DMS53 (cell line): ENCODE measurements around the gene TBX5.

ENCODE experiments used
- DNase-seq: peaks from one replicate; lab custom pipeline; 2025; lab: John Stamatoyannopoulos, UW

The TBX5 gene

DNA sequence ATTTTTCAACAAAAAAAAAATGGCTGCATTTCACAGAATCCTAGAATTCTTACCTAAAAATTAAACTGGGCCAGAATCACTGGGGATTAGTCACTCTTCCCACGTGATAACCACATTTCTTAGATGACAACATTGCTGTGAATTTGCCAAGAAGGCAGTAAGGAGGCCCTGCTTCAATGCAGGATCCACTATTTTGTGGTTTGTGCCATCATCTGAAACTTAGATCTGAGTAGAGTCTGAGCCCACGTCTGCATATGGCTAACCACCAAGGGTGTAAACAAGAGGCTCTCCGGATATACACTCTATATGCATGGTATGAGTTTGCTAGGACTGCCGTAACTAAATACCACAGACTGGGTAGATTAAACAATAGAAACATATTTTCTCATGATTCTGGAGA is 24.4 kb upstream of the TBX5 start:
- no peak for DNase-seq

- no peak for DNase-seq
Measured at GRCh38 chr12:114425031-114425626, 19.2 kb upstream of the TBX5 start.

DNA sequence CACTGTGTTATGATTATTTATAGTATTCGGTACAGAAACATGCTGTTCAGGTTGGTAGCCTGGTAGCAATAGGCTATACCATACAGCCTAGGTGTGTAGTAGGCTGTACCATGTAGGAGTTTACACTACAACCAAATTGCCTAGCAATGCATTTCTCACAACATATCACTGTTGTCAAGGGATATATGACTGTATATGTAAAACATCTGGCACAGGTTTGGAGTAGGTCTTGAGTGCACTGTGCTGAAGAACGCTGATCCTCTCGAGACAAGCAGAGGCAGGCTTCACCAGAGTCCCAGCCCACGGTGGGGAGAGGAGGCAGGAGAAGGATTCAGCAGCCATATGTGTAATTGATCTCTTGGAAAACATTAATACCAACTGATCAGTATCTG is 15.0 kb upstream of the TBX5 start:
- no peak for DNase-seq

DNA sequence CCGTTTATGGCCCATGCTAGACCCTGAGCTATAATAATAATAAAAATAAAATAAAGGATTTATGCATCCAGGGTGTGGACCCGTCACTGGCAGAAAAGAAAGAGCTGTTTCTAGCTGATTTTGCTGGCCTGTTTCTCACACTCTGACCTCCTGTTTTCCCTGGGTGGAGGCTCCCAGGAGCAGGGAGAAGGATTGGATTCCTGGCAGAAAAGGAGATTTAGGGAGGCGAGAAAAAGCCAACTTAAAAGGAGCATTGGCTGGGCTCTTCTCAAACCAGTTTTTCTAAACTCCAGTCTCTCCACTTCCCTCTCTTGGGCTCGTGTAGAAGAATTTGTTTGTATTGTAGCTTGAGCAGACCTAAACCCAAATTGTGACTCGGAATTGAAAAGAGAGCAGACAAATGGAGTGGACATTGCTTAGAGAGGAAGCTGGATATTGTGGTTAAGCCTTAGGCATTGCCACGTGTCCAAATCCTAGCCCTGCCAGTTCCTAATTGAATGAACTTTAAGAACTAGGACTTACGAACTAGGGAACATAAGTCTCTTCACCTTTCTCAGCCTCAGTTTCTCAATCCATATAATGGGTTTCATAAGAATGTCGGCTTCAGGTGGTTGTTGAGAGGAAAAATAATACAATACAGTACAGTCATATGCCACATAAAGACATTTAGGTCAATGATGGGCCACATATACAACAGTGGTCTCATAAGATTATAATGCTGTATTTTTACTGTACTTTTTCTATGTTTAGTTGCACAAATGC is 14.4 kb upstream of the TBX5 start:
- DNase-seq: no peak

GRCh38 chr12:114416028-114416427 is 10.1 kb upstream of the TBX5 start:
- DNase-seq: no peak

- no peak for DNase-seq
Measured at GRCh38 chr12:114415525-114415868, 9.6 kb upstream of the TBX5 start.

DNA sequence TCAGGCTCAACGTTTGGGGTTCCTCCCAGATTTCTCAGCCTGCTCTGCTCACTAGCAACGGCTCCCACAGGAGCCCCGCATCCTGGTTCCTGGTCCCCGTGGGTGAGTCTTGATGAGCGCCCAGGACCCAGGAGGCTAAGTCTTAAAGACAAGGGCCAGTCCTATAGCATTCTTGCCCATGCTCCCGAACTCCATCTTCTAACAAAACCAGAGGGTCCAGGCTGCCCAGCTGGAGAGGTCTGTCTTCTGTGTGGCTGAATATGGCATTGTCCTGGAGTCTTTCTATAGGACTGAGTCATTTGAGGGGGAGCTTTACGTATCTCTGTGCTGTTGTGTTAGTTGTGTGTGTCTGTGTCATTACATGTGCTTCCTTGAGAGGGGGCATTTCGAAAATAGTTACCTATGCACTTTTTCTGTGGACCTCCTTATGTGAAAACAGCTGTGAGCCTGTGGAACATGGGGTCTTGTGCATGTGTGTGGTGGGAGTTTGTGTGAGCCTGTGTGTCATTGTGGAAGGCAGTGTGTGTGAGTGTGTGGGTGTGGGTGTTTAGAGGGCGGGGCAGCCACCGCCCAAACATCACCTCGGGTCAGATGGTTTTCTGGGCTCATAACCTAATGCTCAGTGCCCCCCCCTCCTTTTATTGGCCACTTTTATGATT is 9.1 kb upstream of the TBX5 start:
- no peak for DNase-seq

DNA sequence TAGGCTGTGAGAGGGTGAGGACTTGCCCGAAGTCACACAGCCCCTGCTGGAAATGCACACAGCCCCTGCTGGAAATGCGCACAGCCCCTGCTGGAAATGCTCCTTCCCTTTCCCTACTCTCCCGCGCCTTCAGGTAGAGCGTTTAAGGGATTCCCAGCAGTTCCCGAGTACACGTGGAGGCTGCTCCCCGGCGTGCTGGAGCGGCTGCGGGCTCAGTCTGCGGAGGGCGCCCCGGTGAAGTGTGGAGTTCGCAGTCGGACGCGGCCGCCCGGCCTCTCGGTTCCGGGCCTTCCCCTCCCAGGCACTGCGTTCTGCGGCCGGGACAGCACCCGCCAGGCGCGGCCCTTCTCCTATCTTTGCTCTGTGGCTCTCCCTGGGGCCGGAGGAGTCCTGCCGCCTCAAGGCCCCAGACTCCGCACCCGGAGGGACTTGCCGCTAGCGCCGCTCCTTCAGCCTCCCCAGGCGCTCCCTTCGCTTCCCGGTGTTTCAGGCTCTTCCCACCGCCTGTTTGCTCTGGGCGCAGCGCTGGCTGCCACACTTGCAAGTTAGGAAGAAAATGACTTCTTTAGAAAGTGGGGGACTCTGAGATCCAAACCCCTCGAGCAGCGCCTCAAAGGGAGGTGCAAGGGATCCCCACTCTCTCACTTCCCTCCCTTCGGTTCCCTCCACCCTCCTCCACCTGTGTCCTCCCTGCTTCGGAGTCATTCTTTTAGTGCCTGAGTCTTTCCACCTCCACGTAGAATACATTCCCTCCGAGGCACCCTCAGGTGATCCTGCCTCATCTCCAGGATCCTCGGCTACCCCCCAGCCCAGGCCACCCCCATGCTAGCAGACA is 8.3 kb upstream of the TBX5 start:
- DNase-seq: no peak

- DNase-seq: no peak
Measured at GRCh38 chr12:114412825-114413749, 7.1 kb upstream of the TBX5 start.

DNA sequence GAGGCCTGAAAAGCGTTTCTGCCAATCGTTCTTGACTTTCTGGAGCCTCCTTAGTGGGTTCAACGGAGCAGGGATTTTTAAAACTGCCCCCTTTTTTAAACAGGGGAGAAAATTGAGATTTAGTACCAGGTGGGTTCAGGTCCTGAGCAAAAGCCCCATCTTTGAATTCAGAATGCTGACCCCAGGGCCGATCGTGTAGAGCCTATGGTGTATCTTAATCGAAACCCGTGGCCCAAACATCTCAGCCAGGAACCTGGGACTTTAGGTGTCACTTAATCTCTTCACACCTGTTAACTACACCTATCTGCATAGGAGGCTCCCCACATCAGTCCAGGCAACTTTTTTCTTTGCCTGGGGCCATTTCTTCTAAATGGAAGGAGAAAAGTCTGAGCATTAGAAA is 6.4 kb upstream of the TBX5 start:
- no peak for DNase-seq

GRCh38 chr12:114411071-114411837 is 5.3 kb upstream of the TBX5 start:
- no peak for DNase-seq

DNA sequence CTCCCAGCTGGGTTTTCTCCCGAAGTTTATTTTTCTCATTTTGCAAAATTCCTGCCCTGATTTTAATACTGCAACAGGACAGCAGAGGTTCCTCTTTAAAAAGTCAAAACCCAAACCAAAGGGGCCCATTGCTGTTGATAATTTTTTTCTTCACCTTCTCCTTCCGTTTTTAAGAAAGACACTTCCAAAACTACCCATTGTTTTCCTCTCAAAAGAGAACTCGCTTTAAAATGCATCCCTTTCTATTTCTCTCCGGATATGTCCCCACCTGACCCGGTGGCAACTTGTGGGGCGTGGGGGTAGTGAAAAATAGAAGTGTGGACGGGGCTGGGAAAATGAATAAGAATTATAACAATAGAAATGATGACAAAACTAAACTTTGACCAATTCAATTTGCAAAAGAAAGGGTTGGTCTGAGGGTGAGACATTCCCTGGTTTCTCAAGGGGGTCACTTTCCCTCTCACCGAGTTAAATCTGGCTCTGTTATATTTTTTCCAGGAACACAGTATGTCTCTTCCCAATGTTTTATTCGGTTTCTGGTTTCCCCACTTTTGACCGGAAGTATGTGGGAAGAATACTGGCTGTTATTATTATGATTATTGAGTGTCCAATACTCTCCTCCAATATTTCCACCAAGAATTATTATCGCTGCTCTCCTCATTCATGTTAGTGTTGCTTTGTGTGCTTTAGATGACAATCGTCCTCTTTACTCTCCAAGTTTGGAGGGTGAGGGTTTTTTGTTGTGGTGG is 4.1 kb upstream of the TBX5 start:
- DNase-seq: no peak

DNA sequence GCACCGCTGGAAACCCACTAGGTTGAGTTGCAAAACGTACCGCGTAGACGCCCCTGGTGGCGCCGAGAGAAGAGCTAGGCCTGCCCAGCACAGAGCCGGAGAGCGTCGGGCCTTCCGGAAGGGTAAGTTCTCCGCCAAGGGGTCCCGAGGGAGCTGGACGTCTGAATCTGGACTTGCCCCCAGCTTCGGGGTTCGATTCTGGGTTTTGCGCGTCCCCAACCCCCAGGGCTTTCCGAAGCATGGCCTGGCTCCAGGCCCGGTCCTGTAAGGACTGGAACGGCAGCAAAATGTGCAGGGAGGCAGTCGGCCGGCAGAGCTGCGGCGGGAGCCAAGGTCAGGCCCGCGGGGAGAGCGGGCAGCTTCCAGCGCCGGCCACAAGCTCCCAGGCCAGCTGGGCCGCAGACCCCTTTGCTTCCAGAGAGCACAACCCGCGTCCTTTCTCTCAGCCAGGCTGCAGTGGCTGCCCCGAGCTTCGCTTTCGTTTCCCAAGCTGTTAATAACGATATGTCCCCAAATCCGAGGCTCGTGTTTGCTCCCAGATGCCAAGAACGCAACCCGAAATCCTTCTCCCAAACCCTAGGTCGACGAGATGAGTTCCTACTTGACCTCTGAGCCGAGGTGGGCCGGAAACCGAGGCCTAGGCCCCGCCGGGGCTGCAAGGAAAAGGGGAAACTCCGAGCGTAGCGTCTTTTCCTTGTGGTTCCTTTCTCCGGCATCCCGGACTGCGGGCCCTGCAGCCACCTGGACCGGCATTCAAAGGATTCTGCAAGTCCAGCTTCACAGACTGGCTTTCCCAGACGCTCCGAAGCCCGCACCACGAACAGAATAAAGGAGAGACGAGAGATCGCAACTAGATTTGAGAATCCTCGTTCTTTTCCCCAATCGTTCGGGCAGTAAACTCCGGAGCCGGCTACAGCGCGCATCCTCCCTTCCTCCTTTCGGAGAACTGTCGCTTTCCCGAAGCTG is 3.2 kb upstream of the TBX5 start:
- DNase-seq: no peak

DNA sequence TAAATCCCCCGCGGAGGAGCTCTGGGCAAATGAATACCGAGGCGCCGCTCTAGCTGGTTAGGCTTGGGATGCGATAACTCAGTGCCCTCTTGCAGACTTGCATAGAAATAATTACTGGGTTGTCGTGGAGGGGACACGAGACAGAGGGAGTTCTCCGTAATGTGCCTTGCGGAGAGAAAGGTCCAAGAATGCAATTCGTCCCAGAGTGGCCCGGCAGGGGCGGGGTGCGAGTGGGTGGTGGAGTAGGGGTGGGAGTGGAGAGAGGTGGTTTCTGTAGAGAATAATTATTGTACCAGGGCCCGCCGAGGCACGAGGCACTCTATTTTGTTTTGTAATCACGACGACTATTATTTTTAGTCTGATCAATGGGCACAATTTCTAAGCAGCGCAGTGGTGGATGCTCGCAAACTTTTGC is 2.5 kb upstream of the TBX5 start:
- no peak for DNase-seq

DNA sequence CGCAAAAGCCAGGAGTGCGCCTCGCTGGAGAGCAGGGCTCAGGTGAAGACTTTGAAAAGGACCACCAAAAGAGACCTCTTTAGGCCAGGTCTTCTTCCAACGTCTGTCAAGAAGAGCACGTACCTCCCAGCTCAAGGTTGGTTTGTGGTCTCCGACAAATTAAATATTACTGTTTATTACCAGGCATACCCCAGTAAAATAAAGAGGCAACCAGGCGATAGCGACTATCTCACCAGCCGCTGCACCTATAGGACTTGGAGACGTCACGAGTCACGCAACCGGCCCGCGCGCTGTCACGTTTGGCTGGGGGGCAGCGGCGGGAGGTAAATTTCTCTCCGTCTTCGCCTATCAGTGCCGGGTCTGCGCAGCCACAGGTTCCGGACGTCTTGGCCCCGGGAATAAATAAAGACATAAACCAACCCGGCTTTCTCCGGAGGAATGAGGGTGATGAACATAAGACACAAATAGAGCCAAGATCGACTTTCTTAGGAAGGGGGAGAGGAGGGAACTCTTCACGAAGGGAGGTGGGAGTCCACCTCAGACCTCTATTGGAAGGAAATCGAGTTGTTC is 2.0 kb upstream of the TBX5 start:
- DNase-seq: no peak

DNA sequence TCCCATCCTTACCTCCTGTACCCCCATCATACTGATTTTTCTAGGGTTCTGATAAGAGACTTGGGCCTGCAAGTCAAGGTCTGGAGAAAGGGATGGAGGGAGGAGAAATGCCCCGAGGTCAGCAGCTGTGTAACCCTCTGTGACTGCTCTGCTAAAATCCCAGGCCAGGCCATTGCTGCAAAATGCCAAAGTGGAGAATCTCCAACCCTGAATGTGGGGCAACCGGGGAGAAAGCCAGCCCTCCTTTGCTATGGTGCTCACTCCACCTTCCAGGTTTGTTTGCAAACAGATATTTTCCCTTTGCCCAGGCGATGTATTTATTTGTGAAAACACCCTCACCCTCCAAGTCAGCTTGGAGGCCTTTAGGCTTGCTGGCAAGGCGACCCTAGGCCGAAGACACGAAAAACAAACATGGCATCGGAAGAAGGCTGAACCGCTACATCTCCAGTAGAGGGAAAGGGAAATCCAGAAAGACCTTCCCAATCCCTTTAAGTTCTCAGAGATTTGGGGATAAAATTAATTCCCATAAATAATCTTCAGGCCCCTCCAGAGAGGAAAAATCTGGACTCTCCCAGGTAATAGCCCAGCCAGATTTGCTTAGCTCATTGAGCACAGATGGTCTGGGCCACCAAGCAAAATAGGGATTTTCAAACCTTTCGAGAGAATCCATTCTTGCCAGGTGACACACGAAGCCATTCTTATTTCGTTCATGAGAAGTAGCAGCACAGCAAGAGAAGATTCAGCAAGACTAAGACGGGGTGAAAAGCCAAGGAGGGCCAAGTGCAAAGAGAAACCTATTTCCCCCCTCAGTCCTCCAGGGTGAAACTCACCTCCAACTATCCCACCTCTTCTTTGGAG is 1.3 kb upstream of the TBX5 start:
- DNase-seq: no peak

DNA sequence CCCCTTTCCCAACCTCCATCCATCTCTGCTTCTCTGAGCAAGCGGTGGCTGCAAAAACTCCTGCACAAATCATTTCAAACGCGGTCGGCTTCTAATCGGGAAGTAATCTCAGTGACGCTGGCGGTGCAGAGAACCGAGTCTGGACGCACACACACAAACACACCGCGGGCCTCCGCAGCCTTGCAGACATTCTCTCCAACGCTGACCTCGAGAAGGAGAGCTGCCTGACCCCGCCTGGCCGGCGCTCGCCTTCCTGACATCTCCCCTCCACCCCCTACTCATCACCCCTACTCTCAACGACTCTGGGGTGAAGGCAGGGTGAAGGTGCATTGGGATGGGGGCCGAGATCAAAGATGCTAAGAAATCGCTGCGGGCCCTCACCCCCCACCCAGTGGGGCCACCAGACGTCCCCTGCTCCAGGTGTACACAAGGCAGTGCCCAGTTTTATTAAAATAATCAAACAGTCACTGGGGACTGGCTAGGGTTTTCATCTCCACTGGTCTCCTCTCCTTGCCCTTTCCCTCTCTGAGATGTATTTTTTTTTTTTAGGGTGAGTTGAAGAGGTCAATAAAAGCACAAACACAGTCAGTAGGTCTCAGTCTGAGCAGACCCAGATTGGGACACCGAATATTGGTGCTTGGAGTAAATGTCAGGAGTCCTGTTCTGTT is 506 bp upstream of the TBX5 start:
- DNase-seq: no peak
